Activated T-cell treated with anti-CD3 and anti-CD28 coated beads, Interleukin-2, amount 50 U/mL, for 1 hour (primary cell): Measurements from ENCODE around the gene ZNF609.

ENCODE experiments used
- DNase-seq: peaks from one replicate; pipeline ENCODE4 v3.0.0-alpha.2; 2020

The ZNF609 gene

GRCh38 chr15:64460206-64460723 lies at the start of gene ZNF609:
Gene ZNF609, plus strand, starts transcription at chr15:64460578. Its CDS starts 38,842 bp downstream, at chr15:64499420.
- DNase-seq = peak; percentile 94

- DNase-seq = no peak
Measured at GRCh38 chr15:64412216-64412615, 48.2 kb upstream of the ZNF609 start.

- DNase-seq = no peak
Measured at GRCh38 chr15:64422697-64423096, 37.7 kb upstream of the ZNF609 start.

- no peak for DNase-seq
Measured at GRCh38 chr15:64423970-64424369, 36.4 kb upstream of the ZNF609 start.

GRCh38 chr15:64425221-64425620 lies 35.2 kb upstream of the ZNF609 start:
- DNase-seq = no peak

GRCh38 chr15:64426845-64427465 lies 33.4 kb upstream of the ZNF609 start:
- no peak for DNase-seq

- no peak for DNase-seq
Measured at GRCh38 chr15:64429448-64429847, 30.9 kb upstream of the ZNF609 start.

- peak; percentile 42 for DNase-seq
Measured at GRCh38 chr15:64430000-64430735, 30.2 kb upstream of the ZNF609 start.

GRCh38 chr15:64437982-64438381 lies 22.4 kb upstream of the ZNF609 start:
- DNase-seq = no peak

- no peak for DNase-seq
Measured at GRCh38 chr15:64438653-64439447, 21.5 kb upstream of the ZNF609 start.

- no peak for DNase-seq
Measured at GRCh38 chr15:64441852-64442251, 18.5 kb upstream of the ZNF609 start.

- DNase-seq = no peak
Measured at GRCh38 chr15:64443016-64443415, 17.4 kb upstream of the ZNF609 start.

GRCh38 chr15:64443747-64444621 lies 16.4 kb upstream of the ZNF609 start:
- no peak for DNase-seq

GRCh38 chr15:64444836-64445235 lies 15.5 kb upstream of the ZNF609 start:
- no peak for DNase-seq

GRCh38 chr15:64447536-64448315 lies 12.7 kb upstream of the ZNF609 start:
- no peak for DNase-seq

- DNase-seq = no peak
Measured at GRCh38 chr15:64452988-64453688, 7.2 kb upstream of the ZNF609 start.

- no peak for DNase-seq
Measured at GRCh38 chr15:64453689-64454037, 6.7 kb upstream of the ZNF609 start.

- no peak for DNase-seq
Measured at GRCh38 chr15:64454282-64454681, 6.1 kb upstream of the ZNF609 start.

GRCh38 chr15:64455961-64456371 lies 4.4 kb upstream of the ZNF609 start:
- no peak for DNase-seq

- no peak for DNase-seq
Measured at GRCh38 chr15:64456634-64457108, 3.7 kb upstream of the ZNF609 start.
